GM19463 (cell line): ENCODE data around the gene KIF3C.
"Not testable (repeated sequence)": the region's sequence is repeated elsewhere in the genome, so short reads cannot be mapped to it uniquely, and the experiment has no call there.

Source experiments
- ATAC-seq: cut with Tn5 transposase; IDR thresholded peaks from one replicate; pipeline ENCODE4 v1.9.1; 2021; ENCODE audit warnings: mild to moderate bottlenecking, moderate library complexity; ENCODE audit not compliant: unreplicated experiment

KIF3C gene

DNA sequence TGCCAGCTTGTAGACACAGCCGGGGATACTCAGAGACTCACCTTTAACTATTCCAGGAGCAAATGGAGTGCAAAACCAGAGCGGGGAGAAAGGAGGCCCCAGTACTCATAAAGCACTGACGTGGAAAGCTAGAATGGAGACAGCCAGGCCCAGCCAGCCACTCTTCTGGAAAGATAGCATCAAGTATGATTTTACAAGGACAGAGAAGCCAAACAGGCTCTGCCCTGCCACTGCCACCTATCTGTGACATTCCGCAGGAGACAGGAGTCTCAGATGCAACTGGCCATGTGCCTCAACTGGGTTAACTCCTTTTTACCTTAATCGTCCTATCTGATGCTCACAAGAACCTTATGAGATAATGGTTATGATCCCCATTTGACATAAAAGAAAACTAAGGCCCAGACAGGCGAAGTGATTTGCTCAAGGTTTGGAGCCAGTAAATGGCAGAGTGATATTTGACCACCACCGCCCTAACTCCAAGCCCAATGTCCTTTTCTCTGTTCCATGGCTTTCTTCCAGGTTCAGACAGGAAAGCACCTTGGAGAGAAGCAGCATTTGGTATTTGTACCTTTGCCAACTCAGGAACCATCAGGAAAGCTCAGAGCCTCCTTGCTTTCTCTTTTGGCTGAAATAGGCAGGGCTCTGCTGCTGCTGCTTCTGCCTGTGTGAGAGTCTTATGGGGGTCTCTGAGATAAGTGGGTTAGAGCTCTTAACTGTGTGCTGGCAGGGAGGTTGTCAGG lies 15.6 kb downstream of the KIF3C start:
- no peak for ATAC-seq

DNA sequence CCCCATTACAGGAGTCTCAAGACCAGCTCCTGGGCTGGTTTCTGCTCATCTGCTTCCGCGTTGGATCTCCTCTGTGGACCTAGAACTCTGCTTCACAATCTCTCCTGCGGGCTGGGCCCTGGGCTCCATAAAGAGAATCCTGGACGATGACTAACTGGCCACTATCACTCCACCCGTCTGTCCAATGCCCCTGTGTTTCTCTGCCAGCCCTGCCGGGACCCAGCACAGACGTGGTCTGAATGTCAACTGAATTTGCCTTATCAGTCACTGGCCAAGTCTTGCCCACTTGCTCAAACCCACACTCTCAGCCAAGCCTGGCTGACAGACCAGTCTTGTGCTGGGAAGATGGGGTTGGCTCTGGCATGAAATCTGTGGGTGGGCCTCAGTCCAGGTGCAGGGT lies 17.4 kb downstream of the KIF3C start:
- ATAC-seq, result no peak

DNA sequence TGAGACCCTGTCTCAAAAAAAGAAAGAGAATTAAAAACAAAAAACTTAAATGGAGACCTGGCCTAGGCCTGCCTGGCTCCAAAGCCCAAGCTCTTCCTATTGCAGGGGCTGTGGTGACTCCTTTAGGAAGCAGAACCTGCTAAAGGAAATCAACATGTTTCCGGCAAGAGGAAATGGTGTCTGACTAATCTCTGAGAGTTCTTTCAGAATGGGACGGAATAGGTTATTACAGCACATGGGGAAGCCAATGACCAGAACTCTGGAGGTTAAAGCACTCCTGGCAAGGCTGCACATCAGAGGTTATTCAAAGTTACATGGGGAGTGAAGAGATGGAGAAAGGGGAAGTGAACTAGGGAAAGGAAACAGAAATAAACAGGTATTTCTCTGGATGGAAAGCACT lies 21.4 kb downstream of the KIF3C start:
- ATAC-seq, result no peak

DNA sequence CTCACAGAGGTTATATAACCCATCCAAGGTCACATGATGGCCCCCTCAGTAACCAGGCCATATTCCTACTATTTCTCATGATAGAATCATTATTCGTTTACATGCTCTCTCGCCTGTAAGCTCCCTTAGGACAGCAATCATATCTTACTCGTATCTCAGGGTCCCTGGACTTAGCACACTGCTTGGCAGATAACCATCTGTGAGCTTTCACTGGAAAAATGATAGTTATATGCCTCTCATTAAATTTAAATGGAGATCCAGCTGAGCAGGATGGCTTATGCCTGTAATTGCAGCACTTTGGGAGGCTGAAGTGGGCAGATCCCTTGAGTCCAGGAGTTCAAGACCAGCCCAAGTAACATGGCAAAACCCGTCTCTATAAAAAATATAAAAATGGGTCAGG lies 21.9 kb downstream of the KIF3C start:
- no peak for ATAC-seq

DNA sequence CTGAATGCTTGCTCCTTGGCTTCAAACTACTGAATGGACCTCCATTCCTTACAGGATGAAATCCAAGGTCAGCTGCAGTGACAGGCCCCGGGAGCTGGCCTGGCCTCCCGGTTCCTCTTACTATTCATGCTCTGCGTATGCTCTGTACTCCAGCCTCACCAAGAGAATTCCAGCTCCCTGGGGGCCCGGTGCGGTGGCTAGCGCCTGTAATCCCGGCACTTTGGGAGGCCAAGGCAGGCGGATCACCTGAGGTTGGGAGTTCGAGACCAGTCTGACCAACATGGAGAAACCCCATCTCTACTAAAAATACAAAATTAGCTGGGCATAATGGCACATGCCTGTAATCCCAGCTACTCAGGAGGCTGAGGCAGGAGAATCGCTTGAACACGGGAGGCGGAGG lies 23.7 kb downstream of the KIF3C start:
- not testable (repeated sequence) for ATAC-seq

DNA sequence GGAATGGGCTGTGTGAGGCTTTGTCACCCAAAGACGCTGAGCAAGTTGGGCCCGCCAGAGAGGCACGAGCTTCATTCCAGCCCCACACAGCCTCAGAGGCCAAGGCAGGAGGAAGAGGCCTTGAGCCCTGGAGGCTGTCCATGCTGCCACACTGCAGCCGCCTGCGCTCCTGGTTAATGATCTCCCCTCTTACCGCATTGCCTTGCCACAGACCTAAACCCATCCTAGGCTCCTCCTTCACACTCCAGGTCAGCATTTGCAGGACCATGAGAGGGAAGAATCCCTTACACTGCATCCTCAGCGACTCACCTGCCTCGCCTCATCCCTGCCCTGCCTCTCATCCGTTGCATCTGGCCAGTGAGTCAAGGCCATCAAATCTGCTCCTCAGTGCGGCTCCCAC lies 24.6 kb downstream of the KIF3C start:
- no peak for ATAC-seq

DNA sequence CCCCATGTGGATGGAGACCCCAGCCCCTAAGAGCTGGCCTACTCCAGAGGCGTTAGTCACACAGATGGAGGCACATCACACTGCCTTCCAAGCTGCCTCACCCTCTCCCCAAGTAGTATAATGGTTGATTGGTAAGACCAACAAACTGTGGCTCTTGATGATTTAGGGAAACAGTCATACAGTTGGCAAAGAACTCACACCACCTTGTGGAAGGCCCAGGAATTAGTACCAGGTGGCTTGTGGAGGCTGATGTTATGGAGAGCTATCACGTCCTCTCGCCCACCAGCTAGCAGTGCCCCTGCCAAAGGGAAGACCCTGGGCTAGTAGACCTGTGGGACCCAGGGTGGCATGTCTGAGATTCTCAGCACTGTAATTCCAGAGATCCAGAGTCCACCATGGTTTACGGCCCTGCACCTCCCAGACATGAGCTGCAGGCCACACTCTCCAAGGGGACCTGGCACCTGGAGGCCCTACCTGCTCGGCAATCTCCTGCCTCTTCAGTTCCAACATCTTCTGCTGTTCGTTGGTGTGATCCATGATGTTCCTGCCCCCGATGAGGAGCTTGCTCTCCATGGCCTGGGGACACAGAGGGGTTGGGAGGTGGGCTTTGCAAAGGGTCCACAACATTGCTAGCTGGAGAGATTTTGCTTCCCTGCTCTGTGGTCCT lies 26.3 kb downstream of the KIF3C start:
- ATAC-seq, result no peak

DNA sequence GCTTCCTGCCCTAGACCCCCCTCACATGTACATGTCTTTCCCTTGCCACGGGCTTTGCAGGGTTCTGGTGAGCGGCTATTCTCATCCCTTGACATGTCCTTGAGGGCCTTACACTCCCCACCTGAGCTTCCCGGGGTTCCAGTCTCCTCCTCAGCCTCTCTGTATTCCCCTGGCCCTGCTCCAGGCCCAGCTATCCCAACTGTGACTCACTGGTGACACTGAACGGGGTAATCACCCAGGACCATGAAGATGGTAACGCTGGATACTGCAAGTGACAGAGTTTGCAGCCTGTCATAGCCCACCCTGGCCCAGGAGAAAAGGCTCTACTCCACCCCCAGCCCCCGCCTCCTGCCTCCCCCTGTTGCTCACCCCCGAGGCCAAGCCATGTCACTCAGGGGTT lies 27.3 kb downstream of the KIF3C start:
- no peak for ATAC-seq

DNA sequence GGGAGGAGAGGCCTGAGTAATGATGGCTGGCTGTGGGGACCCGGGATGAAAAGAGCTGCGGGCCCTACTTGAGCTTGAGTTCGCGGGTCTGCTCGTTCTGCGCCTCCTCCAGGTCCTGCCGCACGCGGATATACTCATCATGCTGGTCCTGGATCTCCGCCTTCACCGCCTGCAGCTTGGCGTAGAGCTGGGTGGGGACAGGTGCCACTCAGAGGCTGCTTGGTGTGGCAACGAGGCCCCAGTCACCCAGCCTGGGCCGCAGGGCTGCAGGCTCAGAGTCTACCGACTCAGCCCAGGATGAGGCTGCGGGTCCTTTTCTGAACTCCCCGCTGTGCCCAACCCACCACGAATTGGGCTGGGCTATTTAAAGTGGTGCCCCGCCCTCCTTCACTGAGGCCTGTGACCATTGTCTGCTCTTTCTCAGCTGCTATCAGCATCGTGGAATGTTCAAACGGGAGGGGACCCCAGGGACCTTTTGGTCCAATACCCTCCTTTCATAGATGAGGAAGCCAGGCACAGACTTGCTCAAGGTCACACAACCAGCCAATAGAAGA lies 28.0 kb downstream of the KIF3C start:
- no peak for ATAC-seq

DNA sequence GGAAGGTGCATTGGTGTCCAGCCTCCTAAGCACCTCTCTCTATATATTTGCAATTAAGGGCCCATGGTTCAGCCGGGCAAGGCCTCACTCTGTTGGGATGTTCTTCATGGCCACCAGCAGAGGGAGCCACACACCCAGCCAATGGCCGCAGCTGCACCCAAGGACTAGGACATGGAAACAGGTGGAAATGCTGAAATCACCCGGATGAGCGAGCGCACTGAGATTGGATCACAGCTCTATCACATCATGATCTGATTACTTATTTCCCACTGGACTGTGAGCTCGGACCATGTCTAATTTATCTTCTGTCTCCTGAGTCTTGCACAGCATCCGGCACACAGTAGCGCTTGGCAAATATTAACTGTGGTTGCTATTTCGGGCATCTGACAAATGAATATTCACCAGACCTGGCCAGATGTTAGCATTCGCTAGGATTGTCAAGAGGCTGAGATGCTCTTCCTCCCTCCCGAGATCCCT lies 31.2 kb downstream of the KIF3C start:
- ATAC-seq, result peak; percentile 66

DNA sequence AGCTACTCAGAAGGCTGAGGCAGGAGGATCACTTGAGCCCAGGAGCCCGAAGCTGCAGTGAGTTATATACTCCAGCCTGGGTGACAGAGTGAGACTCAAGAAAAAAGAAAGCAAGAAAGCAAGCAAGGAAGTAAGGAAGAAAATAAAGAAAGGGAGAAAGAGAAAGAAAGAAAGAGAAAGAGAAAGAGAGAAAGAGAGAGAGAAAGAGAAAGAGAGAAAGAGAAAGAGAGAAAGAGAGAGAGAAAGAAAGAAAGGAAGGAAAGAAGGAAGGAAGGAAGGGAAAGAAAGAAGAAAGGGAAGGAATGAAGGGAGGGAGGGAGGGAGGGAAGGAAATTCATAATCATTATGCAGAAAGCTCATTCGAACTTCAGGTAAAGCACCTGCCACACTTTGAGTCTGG lies 33.9 kb downstream of the KIF3C start:
- no peak for ATAC-seq

DNA sequence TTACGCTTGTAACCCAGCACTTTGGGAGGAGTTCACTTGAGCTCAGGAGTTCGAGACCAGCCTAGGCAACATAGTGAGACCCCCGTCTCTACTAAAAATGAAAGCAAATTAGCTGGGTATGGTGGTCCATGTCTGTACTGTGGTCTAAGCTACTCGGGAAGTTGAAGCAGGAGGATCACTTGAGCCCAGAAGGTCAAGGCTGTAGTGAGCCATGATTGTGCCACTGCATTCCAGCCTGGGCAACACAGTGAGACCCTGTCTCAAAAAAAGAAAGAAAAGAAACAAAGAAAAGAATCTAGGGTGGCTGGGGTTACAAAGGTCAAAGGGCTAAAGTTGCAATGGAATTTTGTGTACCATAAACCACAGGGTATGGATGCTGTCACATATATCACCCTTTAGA lies 41.3 kb downstream of the KIF3C start:
- ATAC-seq, result no peak

DNA sequence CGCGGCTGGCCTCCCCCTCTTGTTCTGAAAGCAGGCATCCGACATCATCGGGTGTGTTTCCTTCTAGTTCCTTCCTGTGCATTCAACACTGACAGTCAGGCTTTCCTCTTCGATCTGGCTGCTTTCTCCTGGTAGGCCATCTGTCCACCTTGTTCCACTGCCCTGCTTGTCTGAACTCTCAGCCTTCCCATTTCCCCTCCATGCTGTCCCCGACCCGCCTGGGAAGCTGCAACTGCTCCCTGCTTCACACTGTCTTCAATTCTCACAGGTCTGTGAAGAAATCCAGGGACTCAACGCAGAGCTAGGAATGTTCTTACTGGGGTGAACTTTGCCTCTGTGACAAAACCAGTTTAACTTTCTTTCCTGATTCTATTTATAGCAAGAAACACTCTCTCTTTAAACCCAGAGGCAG lies 43.0 kb downstream of the KIF3C start:
- no peak for ATAC-seq

DNA sequence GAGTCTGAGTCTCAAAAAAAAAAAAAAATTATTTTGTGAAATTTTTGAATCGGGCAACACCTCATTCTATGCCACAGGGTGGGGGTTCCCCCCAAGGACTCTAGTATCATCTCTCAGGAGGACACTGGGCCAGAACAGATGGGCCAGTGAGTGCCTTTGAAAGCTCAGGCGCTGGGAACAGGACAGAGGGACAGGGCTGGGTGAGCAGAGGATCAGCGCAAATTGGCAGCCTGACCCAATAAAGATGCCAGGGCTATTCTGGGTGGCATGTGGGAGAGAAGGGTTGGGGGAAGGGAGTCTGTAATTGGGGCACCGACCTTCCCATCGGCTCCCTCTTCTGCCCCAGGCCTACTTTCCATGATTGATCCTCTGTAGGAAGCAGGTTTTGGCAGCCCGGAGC lies 44.0 kb downstream of the KIF3C start:
- no peak for ATAC-seq

DNA sequence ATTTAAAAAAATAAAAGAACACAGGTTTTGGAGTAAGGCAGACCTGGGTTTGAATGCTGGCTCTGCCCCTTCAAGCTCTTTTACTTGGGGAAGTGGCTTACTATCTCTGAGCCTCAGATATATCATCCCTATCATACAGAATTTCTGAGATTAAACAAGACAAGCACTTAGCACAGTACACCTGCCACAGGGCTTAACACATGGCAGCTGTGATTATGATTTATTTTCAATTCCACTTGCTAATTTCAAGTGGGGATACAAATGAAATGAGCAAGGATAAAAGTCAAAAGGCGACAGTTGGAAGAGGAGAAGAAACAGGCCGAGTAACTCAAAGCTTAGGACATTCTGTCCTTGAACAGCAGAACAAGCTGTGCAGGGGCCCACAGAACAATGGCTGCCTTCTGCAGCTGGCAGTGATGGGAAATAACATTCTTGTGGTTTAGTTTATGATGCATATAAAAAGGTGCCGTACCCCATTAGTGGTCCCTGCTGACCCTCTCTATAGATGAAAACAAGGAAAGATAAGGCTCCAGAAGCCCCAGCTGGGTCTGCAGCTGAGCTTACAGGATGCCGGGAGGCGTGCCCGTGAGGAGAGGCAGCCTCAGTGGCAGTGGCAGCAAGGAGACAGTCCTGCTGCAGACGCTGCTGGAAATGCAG lies 45.3 kb downstream of the KIF3C start:
- ATAC-seq, result no peak

DNA sequence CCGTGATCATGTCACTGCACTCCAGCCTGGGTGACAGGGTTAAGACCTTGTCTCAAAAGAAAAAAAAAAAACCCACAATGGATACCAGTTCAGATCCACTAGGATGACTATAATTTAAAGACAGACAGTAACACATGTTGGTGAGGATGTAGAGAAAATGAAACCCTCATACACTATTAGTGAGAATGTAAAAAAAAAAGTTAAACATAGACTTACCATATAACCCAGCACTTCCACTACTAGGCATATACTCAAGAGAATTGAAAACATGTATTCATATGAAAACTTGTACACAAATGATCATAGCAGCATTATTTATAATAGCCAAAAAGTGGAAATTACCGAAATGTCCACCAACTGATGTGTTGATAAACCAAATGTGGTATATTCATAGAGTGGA lies 48.7 kb downstream of the KIF3C start:
- ATAC-seq, result no peak

DNA sequence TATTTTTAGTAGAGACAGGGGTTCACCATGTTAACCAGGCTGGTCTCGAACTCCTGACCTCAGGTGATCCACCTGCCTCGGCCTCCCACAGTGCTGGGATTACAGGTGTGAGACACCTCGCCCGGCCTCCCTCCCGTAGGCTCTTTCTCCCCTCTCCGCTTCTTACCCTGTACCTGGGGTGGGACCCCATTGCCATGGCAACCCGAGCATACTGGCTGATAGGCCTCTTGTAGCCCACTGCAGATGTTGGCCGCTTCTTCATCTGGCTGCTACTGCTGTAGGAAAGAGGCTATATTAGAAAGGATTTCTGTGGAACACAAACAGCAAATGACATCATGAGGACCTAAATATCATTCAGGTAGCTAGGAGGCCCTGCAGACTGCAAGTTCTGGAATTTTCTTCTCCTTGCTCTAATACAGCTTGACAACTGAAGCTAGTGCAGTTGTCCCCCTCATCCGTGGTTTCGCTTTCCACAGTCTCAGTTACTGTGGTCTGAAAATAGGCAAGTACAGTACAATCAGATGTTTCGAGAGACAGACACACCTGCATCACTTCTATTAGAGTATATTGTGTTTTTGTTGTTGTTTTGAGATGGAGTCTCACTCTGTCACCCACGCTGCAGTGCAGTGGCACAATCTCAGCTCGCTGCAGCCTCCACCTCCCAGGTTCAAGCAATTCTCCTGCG lies 52.4 kb downstream of the KIF3C start:
- no peak for ATAC-seq

DNA sequence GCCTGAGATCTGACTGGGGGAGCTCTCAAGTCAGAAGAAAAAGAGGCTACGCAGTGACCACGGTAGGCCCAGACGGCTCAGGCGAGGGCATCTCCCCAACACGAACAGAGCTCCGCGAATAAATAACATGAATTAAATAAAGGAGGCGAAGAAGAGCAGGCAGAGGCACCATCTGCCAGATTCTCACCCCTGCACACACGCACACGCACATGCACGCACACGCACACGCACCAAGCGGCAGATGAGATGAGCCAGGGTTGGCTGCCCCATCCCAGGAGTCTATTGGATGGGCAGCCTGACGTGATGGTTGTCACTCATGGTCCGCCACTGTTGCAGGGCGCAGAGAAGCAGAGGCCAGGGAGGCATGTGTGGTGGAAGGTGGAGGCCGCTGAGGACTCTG lies 53.6 kb downstream of the KIF3C start:
- no peak for ATAC-seq

DNA sequence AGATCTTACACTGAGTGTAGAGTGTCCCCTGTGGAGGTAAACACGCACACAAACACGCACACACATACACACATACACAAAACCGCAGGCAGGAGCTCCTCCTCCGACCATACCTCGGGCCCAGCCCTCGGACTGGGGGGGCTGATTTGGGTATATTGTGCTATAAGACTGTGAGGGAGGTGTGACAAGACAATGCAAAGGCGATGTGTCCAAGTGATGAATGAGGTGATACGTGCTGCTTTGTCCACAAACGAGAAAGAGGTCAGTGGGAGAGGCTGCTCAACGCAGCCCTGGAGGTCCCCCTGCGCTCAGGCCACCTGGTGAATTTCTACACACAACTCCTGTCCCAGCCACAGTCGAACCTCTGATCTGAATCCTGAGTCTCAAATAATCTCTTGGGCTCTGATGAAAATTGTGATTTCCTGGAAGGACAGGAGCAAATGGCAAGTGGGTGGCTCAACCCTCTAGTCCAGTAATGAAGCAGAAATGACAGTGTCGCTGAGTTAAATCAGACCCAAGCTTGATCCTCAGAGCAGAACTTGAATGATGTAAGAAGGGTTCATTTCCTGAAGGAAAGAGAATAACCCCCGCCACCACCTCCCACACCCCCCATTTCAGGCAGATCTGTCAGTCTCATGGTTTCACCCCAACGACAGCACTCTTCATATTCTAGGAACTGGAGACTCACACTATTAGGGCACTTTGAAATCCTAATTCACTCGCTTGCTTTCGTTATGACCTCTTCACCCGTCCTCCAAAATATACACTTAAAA lies 55.1 kb downstream of the KIF3C start:
- ATAC-seq, result no peak

DNA sequence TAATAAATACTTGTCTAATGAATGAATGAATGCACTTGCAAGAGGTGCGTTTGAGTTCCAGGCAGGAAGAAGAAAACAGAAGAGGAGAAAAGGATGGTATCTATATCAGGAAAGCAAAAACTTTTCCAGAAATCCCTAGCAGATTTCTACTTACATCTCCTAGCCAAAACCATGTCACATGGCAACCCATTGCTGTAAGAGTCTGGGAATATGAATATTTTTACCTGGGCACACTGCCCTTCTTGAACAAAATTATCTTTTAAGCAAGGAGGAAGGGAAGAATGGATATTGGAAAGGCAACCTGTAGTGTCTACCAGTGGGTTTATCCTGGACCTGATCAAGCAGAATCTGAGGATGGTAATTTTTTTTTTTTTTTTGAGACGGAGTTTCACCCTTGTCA lies 59.8 kb downstream of the KIF3C start:
- ATAC-seq, result no peak
